Stimulated activated naive CD8-positive, alpha-beta T cell treated with anti-CD3 and anti-CD28 coated beads, Interleukin-15, Interleukin-2, amounts not matched to agents 100 U/mL and 50 U/mL, for 24 hours (primary cell): ENCODE measurements around the gene FN3KRP.

ENCODE experiments used
- ATAC-seq: fragments of 150-1000 bp; cut with Tn5 transposase; one replicate; pipeline ENCODE4 v1.10.0; 2021
- DNase-seq: peaks from one replicate; pipeline ENCODE4 v3.0.0; 2021

Gene FN3KRP

DNA sequence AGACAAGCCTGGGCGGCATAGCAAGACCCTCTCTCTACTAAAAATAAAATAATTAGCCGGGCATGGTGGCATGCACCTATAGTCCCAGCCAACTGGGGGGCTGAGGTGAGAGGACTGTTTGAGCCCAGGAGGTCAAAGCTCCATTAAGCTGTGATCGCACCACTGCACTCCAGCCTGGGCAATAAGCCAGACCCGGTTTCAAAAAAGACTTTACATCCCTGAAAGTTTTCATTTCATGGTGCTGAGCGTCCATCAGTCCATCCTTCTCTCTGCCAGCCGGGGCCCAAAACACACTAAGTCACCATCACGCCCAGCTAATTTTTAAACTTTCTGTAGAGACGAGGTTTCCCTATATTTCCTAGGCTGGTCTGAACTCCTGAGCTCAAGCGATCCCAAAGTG is 28.6 kb upstream of the FN3KRP start:
- no peak for DNase-seq
- no peak for ATAC-seq

DNA sequence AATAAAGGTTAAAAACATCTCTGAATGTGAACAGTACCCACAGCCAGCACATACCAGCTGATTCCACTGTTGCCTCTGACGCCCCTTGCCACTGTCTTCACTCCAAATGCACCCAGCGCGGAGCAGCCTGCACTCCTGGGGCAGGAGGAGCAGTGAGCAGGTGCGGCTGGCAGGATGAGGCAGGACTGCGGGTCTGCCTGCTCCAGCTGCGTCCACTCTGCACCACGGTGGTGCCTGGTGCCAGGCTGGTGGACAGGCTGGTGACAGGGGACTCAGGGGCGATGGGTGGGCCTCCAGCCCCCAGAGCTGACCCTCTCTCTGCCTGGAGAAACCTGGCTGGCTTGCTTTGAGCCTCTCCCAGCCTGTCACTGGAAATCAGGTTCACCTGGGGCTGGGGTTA is 27.4 kb upstream of the FN3KRP start:
- DNase-seq (no peak), ATAC-seq (no peak)

DNA sequence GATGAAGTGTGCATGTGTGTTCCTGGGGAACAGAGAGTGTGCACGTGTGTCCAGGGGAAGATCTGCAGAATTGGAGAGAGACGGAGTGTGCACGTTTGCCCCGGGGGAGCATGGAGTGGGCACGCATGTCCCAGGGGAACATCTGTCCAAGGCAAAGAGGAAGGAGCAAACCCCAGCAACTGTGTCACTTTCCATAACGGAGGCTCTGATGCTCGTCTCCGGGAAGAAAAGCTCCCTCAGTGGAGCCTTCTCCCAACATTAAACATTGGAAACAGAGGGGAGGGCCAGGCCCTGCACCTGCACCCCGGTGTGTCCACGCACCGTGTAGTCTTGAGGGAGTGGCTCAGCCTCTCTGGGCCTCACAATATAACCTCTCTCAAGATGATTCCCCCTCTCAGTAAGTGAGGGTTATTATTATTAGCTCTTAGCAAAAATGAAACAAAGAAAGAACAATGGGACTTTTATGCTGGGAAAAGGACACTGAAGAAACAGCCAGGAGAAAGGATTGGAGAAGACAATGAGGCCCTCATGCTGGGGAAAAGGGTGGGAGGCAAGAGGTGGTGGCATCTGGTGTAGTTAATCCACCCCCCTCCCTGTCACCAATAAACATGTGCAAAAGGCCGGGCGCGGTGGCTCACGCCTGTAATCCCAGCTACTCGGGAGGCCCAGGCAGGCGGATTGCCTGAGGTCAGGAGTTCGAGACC is 25.6 kb upstream of the FN3KRP start:
- no peak for DNase-seq
- no peak for ATAC-seq

DNA sequence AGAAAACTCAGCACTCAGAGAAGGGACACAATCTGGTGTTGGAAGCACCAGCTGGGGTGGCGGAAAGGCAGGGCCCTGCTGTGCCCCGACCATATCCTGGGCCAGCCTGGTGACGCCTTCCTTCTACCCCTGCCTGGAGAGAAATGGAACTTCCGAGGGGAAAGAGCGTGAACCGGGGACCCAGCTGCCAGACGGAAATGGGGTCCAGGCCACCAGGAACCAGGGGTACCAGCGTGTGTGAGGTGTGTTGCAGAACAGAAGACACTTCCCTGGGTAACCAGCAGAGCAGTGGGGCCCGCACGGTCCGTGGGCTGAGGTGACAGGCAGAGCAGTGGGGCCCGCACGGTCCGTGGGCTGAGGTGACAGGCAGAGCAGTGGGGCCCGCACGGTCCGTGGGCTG is 24.8 kb upstream of the FN3KRP start:
- ATAC-seq, result no peak
- no peak for DNase-seq

DNA sequence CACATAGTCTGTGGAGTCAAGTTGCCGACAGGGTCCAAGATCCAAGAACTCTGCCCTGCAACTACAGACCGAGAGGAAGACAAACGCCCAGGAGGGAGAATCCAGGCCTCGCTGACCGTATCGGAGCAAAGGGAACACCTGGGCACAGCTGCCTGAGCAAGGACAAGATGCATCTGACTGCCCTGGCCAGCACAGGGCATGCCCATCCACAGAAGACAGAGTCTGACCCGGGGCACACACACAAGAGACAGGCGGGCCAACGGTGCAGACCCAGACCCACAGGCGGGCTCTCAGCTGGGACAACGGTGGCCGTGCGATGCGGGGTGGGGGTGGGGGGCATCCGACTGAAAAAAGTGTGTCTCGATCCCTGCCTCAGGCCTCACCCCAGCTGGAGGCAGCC is 24.2 kb upstream of the FN3KRP start:
- DNase-seq, result no peak
- ATAC-seq, result no peak

DNA sequence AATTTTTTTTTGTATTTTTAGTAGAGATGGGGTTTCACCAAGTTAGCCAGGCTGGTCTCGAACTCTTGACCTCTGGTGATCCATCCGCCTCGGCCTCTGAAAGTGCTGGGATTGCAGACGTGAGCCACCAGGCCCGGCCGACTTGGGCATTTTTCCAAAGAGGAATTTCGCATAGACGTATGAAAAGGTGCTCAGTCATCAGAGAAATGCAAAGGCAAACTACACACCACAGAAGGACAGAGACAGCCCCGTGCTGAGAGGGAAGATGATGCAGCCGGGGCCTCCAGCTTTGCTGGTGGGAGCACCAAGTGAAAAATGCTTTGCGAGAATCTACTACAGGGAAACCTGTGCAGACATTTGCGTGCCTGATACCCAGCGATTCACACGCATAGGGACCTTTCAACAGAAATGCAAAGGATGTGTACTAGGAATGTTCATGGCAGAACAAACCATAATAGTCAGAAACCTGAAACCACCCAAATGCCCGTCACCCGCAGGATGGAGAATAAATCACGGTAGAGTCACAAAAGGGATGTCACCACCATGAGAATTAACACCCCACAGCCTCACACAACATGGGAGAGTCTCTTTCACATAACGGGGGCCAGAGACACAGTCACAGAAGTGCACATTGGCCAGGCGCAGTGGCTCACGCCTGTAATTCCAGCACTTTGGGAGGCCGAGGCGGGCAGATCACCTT is 23.2 kb upstream of the FN3KRP start:
- DNase-seq (no peak), ATAC-seq (no peak)

DNA sequence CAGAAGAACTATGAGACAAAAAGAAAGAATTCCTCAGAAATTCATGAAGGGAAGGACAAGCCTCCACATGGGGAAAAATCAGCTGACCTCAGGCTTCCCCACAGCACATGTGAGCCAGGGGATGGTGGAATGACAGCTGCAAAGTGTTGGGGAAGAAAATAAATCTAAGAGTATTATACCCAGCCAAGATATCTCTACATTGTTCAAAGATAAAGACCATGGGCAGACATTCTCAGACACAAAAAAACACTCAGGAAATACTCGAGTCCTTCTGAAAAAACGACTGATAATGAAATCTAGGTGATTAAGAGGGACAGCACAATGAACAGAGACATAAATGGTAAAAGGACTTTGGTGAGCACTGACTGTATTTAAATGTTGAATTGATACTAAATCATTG is 21.9 kb upstream of the FN3KRP start:
- no peak for ATAC-seq

DNA sequence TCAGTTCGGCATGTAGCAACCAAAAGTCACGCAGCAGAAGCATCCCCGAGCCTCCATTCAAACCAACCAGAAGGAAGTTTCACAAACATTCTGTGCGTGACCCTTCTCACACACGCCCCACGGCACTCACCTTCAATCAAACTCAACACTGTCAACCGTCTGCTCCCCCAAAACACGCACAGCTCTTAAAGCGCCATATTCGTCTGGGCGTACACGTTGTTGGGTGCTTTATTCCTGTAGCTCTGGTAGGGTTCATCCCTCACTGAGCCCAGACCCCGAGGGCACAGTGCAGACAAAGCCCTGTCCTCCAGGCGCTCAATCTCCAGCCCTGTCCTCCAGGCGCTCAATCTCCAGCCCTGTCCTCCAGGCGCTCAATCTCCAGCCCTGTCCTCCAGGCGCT is 20.2 kb upstream of the FN3KRP start:
- no peak for ATAC-seq
- no peak for DNase-seq

More for the DNA sequence above, 21.9 kb upstream of the FN3KRP start:
- no peak for DNase-seq

DNA sequence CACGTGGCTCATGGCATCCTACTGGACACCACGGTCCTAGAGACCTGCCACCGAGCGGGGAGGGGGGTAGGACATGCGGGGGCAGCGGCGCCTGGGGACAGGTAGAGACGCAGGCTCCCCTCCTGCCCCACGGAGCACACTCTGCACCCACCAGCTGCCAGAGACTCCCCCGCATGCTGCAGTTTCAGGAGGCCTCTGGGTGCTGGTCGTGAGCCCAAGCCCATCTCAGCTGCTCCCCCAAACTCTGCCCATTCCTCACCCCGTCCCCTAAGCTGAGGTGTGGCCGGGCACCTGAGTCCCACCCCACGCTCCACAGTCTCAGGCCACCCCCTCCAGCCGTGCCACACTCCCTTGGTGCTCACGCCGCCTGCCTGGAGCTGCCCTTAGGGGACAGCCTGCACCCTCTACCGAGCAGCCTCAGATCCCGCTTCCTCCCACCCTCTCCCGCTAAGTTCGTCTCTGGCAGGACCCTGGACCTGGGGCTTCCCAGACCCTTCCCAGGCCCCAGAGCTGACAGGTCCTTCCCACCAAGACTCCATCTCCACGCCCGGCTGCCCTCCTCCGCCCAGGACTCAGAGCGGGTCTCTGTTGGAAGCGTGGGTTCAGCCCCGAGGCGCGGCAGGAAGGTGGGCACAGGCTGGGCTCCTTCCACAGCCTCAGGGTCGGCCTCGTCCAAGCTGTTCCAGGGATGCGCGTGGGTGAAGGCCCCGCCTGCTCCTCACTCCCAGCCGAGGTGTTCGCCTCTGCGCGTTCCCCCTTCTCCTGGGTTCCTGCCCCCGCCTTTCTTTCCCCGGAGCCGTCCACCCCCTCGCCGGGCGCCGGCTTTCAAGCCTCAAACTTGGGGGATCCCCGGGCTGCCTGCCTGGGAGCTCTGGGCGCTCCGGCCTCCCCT is 19.3 kb upstream of the FN3KRP start:
- DNase-seq, result peak; percentile 33
- ATAC-seq, result no peak

DNA sequence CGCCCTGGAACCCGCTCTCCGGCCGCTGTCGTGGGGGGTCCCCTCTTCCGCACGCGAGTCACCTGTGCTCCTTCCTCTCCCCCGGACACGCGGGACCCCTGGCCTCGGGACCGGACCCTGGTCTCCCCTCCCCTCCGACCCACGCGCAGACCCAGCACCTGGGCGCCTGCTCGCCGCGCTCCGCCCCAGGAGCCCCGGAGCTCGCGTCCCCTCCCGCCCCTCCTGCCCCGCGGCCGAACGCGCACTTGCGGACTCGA is 18.8 kb upstream of the FN3KRP start:
- DNase-seq (no peak), ATAC-seq (no peak)

DNA sequence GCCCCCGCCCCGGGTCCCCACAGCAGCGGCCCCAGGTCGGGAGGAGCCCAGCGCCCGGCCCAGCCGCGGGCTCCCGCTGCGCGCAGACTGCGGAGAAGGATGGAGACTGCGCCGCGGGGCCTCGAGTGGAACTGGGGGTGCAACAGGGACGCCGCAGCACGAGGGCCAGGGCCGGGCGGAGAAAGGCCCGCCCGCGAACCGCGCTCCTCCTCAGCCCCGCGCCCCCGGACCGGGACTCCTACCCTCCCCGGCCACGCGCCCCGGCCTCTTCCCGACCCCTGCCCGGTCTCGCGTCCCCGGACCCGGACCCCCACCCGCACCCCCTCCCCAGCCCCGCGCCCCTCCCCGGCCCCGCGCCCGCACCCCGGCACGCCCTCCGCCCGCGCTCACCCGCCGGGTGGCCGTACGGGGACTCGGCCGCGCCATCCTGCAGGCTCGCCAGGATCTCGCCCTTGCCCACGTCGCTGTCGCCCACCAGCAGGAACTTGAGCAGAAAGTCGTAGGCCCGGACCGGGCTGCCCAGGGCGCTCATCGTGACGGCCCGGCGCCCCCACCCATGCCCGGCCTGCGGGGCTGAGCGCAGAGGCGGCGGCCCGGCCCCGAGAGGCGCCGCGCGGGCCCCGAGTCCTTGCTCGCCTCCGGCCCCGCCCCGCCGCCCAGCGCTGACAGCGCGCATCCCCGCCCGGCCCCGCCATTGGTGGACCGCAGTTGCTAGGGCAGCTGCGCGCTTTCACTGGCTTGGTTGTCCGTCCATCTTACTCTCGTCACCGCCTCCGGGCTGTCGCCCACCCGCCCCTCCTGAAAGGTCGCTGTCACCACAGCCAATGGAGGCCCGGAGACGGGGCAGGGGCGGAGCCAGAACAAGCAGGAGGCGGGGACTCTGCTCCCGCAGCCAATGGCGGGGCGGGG is 18.2 kb upstream of the FN3KRP start, which contains the start of gene RAB40B:
RAB40B (minus strand) TSS at position 634 of the 909 bp plus-strand sequence; CDS start at position 532, 102 bp downstream.
- peak; percentile 98 for ATAC-seq

DNA sequence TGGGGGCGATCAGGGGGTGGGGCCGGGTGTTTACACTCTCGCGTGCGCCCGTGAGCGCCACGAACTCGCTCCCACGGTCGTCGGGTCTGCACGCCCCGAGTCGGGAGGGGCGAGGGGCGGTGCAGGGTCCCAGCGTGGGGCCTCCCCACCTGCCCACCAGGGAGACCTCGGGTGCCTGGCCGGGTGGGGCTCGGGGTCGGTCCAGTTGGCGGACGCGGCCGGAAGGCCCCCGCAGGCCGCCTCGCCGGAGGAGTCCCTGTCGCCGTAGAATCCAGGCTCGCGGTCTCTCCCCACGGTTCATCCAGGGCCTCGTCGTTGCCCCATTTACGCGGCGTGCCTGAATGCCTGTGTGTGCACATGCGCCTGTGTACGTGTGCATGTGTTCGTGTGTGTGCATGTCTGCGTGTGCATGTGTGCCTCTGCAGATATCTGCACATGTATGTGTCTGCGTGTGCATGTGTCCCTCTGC is 17.5 kb upstream of the FN3KRP start:
- DNase-seq (no peak), ATAC-seq (no peak)

More for the DNA sequence above, 18.2 kb upstream of the FN3KRP start, which contains the start of gene RAB40B:
- DNase-seq, result peak; percentile 98

DNA sequence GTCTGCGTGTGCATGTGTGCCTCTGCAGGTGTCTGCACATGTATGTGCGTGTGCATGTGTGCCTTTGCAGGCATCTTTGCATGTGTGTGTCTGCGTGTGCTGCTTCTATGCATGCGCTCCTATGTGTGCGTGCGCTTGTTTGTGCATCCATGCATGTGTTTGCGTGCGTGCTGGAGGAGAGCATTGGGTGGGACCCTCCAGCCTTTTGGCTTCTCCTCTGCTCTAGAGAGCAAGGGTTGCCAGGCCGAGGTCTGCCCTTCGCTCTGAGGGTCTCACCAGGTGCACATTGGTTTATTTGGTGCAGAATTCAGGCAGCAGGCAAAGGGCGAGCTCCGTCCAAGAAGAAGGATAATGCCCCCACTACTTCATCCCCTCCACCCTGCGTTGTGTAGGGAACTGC is 17.0 kb upstream of the FN3KRP start:
- ATAC-seq, result no peak
- DNase-seq, result no peak

DNA sequence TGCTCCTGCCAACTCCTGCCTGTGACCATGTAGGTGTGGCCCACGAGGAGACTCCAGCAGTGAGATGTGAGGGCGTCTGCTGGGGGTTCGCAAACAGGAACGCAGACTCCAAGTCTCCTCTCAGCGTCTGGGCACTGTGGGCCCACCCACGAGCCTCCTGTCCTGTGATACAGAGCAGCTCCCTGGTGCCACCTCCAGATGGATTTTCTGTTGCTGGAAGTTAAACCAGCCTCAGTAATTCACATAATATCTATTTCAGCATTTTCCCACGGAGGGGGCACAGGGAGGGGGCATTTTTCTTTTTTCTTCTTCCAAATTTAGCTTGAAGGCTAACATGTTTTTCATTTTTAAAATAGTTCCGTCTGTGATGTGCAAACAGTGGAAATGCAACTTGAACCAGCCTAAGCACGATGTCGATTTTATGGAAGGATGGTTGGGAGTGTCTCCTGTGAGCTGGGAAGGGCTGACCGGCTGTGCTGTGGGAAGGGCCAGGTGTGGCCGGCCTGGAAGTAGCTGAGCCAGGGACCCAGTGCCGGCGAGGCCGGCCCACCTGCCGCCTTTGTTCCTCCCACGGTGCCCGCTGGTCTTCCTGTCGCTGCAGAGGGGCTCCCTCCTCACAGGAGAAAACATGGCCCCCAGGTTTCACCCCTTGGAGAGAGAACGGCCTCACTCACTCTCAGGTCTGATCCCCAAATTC is 14.1 kb upstream of the FN3KRP start:
- ATAC-seq, result no peak
- no peak for DNase-seq

DNA sequence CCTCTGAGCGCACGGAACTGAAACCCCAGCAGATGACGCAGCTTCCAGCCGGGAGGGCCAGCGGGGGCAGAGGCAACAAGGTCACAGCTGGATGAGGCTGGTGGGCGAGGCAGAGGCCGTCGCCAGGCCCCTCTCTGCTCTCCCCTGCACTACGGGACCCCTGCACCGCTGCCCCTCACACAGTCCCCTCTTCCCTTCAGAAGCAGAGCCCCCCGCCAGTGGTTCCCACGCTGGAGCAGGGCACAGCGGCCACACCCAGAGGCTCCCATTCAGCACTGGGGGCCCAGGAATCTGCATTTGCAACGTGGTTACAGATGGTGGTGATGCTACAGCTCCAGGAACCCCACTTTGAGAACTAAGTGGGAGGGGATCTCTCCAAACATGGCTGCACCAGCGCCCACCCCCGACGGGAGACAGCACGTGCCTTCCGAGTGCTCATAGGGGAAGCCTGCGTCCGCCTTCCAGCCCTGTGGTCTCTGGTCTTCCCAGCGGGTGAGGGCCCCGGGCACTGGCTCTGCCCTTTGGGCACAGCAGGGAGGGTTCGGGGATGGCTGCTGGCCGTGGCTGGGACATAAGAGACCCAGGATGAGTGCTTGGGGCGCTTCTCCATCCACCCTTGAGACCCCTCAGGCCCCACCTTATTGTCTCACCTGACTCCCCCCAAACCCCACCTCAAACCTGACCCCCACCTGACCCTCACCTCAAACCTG is 13.3 kb upstream of the FN3KRP start:
- no peak for ATAC-seq

DNA sequence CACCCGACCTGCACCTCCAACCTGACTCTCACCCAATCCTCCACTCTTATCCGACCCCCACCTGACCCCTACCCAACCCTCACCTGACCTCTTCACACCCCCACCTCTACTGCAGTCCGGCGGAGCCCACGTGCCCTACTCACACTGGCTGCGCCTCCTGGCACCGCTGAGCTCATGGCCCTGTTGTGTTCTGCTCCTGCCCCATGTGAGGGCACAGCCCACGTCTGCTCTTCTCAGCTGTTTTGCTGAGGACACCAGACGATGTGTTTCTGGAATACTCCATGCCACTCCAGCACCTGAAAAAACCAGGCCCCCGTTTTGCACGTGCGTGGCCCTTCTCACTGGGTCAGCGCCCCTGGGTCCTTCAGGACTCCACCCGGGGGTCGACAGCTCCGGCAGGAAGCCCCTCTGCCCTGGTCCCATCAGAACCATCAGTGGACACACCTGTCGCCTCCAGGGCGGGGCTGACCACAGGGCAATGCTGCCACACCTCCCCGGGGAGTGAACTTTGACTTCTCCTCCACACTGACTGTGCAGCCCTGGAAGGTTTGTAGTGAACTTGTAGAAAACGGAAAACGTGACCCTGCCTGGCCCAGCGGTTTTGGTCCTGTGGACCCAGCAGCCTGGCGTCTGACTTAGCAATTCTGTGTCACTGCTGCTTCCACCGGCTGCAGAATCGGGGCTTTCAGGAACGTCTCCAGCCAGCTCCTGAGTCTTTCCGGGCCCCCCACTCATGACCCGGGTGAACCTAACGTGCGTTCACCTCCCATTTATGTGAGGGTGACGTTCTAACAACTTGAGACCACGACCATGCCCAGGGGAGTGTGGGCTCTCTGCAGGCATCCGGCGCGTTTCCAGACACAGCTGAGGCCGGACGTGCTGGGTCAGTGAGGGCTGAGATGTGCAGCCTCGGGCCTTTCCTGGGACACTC is 12.3 kb upstream of the FN3KRP start:
- ATAC-seq, result no peak
- DNase-seq, result no peak

More for the DNA sequence above, 13.3 kb upstream of the FN3KRP start:
- DNase-seq, result no peak

DNA sequence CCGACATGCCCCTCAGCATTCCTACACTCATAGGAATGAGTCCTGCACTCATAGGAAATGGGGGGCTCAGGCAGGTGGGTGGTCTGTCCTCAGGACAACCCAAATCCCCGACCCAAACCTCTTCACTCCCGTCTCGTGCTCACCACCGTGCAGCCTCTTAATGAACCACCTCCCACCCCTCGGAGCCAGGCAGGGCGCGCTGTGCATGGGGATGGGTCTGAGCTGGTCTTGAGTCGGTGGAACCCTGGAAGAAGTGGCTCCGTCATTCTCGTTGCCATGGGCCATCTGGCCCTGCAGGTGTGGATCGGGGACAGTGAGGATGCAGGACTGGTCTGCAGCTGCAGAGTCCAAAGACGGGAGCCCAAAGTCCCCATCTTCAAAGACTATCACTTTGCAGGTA is 11.6 kb upstream of the FN3KRP start:
- no peak for DNase-seq
- no peak for ATAC-seq

DNA sequence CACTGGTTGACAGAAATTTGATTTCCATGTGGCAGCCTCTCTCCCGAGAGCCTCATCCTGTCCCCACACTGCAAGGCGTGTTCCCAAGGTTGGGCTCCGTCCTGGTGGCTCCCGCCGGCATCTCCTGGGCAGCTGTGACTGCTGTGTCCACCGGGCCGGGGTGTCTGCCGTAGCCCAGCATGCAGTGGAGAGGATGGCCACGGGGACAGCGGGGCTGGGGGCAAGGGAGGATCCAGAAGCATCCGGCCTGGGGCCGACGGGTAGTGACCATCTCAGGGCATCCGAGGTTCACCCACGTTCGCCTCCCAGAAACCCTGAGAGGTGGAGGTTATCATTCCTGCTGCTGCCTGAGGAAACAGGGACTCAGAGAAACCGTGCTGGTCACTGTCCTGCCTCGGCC is 10.8 kb upstream of the FN3KRP start:
- DNase-seq, result no peak
- no peak for ATAC-seq

DNA sequence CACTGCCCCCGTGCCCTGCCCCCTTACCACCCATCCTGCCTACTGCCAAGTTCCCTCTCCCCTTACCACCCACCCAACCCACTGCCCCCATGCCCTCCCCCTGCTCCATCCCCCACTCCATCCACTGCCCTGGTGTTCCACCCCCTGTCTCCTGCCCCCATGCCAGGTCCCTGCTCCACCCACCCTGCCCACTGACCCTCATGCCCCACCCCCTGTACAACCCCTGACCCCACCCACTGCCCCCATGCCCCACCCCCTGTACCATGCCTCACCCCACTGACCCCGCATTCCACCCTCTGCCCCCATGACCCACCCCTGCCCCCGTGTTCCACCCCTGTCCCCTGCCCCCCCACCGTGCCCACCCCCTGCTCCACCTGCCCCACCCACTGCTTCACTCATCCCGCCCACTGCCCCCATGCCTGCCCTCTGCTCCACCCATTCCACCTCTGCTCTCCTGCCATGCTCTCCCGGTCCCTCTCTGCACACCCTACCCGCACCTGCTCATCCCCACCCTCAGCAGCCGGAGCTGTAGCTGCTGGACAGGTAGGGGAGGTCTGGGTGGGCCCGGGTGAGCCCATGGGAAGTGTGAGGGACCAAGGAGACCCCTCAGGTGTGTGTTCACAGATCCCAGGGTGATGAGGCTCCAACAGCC is 7.4 kb upstream of the FN3KRP start:
- ATAC-seq, result no peak
- no peak for DNase-seq
